GM06990 (cell line): ENCODE results near the gene MYL10.

Experiments
- DNase-seq: peaks from one replicate; pipeline ENCODE4 v3.0.0-alpha.2; 2011; ENCODE audit not compliant: insufficient read length; ENCODE audit errors: extremely low read depth
- H3K27me3 ChIP-seq: replicated peaks from 2 replicates; pipeline ENCODE4 v1.6.0; 2011; ENCODE audit warnings: low read length; ENCODE audit not compliant: control insufficient read depth, insufficient read depth
- H3K36me3 ChIP-seq: 2 replicates; pipeline ENCODE4 v1.5.1; 2011; ENCODE audit warnings: low read length; ENCODE audit not compliant: control insufficient read depth, insufficient read depth
- H3K4me3 ChIP-seq: replicated peaks from 2 replicates; pipeline ENCODE4 v1.5.1; 2011; ENCODE audit warnings: low read depth, mild to moderate bottlenecking, control low read depth, low read length
- CTCF ChIP-seq: IDR thresholded peaks from 2 replicates; pipeline ENCODE4 v1.5.1; 2011; ENCODE audit warnings: low read length, control low read depth, mild to moderate bottlenecking, inconsistent platforms; ENCODE audit not compliant: insufficient read depth, poor library complexity, severe bottlenecking

Gene MYL10

GRCh38 chr7:101593556-101593955 is 35.5 kb downstream of the MYL10 start:
- H3K27me3 ChIP-seq, result no peaks in the 10 kb centered on the region; the same call in 1 of the 2 replicates
- no peak for TF ChIP-seq CTCF
- no peak for DNase-seq
- no peaks in the 10 kb centered on the region for H3K36me3 ChIP-seq
- H3K4me3 ChIP-seq, result no peak overlapping the region

DNA sequence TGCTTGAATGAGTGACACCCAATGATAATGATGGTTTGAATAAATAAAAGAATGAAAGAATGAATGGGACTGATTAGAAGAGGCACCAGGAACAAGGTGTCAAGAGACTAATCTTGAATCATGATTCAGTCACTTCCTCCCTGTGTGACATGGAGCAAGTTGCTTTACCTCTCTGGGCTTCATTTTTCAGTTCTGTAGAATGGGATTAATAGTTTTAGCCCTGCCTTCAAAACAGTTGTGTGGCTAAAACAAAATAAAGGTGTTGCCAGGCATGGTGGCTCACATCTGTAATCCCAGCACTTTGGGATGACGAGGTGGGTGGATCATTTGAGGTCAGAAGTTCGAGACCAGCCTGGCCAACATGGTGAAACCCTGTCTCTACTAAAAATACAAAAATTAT is 37.6 kb downstream of the MYL10 start:
- no peak overlapping the region for H3K4me3 ChIP-seq
- H3K27me3 ChIP-seq, result no peaks in the 10 kb centered on the region; the same call in 1 of the 2 replicates
- no peak for TF ChIP-seq CTCF
- no peaks in the 10 kb centered on the region for H3K36me3 ChIP-seq
- DNase-seq, result no peak

DNA sequence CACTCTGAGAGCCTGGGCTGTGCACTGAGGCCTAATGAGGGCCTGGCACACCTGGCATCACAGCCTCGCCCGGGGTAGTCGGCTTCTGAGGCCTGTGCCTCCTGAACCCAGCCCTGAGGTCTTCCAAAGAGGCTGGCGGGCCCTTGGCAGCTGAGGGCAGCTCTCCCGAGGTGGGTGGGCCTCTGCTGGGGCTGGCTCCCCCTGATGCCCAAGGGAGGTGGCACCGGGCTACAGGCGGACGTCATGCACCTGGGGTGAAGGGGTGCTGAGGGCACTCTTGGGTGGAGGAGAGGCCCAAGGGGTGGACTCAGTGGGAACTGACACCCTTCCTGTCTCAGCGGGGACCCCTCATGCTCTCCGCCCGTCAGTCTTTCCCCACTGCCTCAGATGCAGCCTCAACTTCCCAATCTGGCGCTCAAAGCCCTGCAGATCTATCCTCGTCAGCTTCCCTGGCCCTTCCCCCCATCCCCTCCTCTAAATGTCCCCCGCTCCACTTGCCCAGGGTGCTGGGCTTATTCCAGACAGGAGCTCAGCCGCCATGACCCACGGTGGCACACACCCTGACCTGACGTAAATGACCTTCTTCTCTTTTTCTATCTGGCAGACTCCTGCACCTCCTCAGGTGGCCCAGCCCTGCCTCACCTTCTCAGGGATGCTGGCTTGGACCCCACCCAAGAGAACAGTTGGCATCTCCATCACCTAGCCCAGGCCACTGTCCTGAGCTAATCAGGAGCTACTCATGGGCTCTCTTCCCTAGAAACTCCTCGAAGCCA is 38.2 kb downstream of the MYL10 start:
- no peak for DNase-seq
- H3K27me3 ChIP-seq, result no peaks in the 10 kb centered on the region; the same call in 1 of the 2 replicates
- H3K36me3 ChIP-seq, result no peaks in the 10 kb centered on the region
- TF ChIP-seq CTCF, result no peak
- no peak overlapping the region for H3K4me3 ChIP-seq

DNA sequence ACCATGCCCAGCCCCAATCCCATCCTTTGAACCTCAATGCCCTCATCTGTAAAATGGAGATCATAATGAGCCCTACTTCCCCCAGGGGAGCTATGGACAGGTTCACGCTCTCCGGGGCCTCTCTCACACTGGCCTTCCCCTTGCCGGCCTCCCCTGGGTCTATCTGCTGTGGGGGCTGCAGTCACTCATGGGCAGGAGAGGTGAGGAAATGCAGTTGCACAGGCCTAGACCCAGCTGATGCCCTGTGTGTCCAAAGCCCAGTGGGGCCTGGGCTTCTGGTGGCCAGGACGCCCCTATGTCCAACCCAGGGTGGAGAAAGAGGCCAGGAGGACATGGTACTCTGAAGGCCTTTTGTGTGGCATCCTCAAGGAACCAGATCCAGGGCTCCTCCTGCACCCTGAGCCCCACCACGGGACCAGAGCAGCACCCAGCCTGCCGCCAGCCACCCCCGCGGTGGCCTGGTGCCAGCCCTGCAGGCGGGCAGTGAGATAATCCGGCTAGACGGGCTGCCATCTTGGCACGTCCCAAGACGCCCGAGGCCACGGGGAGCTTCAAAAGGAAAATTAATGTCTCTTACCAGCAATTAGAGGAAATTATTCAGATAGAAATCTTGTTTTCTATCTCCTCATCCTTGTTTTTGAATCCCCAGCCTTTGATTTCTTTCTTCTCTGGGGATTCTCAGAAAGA is 39.0 kb downstream of the MYL10 start:
- no peak for TF ChIP-seq CTCF
- no peaks in the 10 kb centered on the region; the same call in 1 of the 2 replicates for H3K27me3 ChIP-seq
- no peak overlapping the region for H3K4me3 ChIP-seq
- no peak for DNase-seq
- H3K36me3 ChIP-seq, result no peaks in the 10 kb centered on the region

DNA sequence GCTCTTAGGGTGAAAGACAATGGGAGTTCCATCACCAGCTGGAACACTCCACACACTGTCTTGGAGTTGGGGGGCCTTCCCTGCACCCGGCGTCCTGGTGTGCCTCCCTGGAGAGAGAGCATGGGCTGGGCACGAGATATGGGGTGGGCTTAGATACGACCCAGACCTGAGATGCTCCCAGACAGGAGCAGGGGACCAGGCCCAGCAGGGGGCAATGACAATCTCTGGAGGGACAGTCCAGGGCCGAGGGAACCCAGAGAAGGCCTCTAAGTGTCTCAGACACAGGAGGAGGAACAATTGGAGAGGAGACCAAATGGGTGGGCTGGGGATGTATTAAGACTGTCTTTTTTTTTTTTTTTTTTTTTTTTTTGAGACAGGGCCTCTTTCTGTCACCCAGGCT is 40.0 kb downstream of the MYL10 start:
- no peaks in the 10 kb centered on the region; the same call in 1 of the 2 replicates for H3K27me3 ChIP-seq
- H3K4me3 ChIP-seq, result no peak overlapping the region
- no peak for TF ChIP-seq CTCF
- no peaks in the 10 kb centered on the region for H3K36me3 ChIP-seq
- no peak for DNase-seq
